HCT116 (cell line): Measurements from ENCODE around the gene ZNF620. TPM values are rescaled to one million over a fixed set of nuclear protein-coding genes. Genes with fewer than 3 reads are reported as not detected.

ENCODE experiments used
- ATAC-seq: fragments of 200-7000 bp; cut with Tn5 transposase; 2 replicates; pipeline ENCODE4 v1.9.1; 2020; ENCODE audit warnings: mild to moderate bottlenecking, moderate library complexity
- Bru-seq: library from RNA; stranded (reverse); fragments of 400-500 nt; gene quantifications from one replicate; lab custom pipeline; 2021; lab: Mats Ljungman, UMichigan
- BruChase-seq, 2 experiments: library from RNA; stranded (reverse); fragments of 400-500 nt; gene quantifications; one replicate each; lab custom pipeline; 2021; lab: Mats Ljungman, UMichigan
- BruUV-seq: library from RNA; stranded (reverse); fragments of 400-500 nt; replicated peaks from 2 replicates; lab custom pipeline; 2021; lab: Mats Ljungman, UMichigan
- CTCF ChIA-PET: fragments of 300-600 bp; sonication (Branson Sonifier 250); formaldehyde crosslinking; loops from one replicate; lab custom pipeline; 2021; ENCODE audit warnings: antibody characterized with exemption; lab: Charles Lee
- POLR2A ChIA-PET: fragments of 300-600, 350-600 bp; sonication (Branson Sonifier 250); formaldehyde crosslinking; loops from one replicate; lab custom pipeline; 2021; ENCODE audit warnings: antibody characterized with exemption; lab: Charles Lee
- RAD21 ChIA-PET, 2 experiments: fragments of 300-600 bp; sonication (Branson Sonifier 250); formaldehyde crosslinking; loops; one replicate each; lab custom pipeline; 2023; ENCODE audit warnings: low total read pairs in 2 of 2; ENCODE audit not compliant: uncharacterized antibody in 2 of 2, unreplicated experiment in 2 of 2, low non-redundant PET in 1 of 2; lab: Charles Lee
- DNase-seq: peaks from one replicate; pipeline ENCODE4 v3.0.0-alpha.2; 2010; ENCODE audit warnings: low read depth, low spot score
- H2AFZ ChIP-seq: fragments of 200-600 bp; shearing (Covaris generic), sonication (generic); 2 replicates; pipeline ENCODE4 v1.6.1; 2017; ENCODE audit warnings: low read depth, mixed run types, mixed read lengths, antibody characterized with exemption, low read length; ENCODE audit not compliant: poor library complexity, severe bottlenecking
- H3K27ac ChIP-seq: 2 replicates; pipeline ENCODE4 v1.5.1; 2012; ENCODE audit warnings: low read depth, low read length
- H3K27me3 ChIP-seq: fragments of 200-600 bp; sonication (generic); 2 replicates; pipeline ENCODE4 v1.6.1; 2016; ENCODE audit warnings: mixed run types, low read length, mixed read lengths; ENCODE audit not compliant: insufficient read depth
- H3K36me3 ChIP-seq, 2 experiments: fragments of 200-500 bp in 1 of 2; fragments of 200-600 bp in 1 of 2; sonication (Bioruptor generic) in 1 of 2; sonication (generic) in 1 of 2; 2 replicates each; pipeline versions ENCODE4 v1.5.1 to v1.6.1; 2014 to 2016; ENCODE audit warnings: low read length in 2 of 2, inconsistent platforms in 1 of 2, mixed read lengths in 1 of 2, mixed run types in 1 of 2; ENCODE audit not compliant: insufficient read depth in 2 of 2, control insufficient read depth in 1 of 2
- H3K4me1 ChIP-seq, 2 experiments: fragments of 200-600 bp in 1 of 2; sonication (generic) in 1 of 2; 2 replicates each; pipeline versions ENCODE4 v1.5.1 to v1.6.1; 2012 to 2017; ENCODE audit warnings: low read length in 2 of 2, inconsistent platforms in 1 of 2, mild to moderate bottlenecking in 1 of 2, mixed read lengths in 1 of 2, mixed run types in 1 of 2, moderate library complexity in 1 of 2; ENCODE audit not compliant: insufficient read depth in 2 of 2, control insufficient read depth in 1 of 2
- H3K4me2 ChIP-seq: fragments of 200-600 bp; sonication (generic); 2 replicates; pipeline ENCODE4 v1.6.1; 2017; ENCODE audit warnings: mixed run types, low read length, mixed read lengths
- H3K4me3 ChIP-seq, 2 experiments: fragments of 200-600 bp in 1 of 2; sonication (generic) in 1 of 2; replicated peaks in 1 of 2; 2 replicates each; pipeline ENCODE4 v1.5.1; 2011 to 2016; ENCODE audit warnings: low read length in 2 of 2, control low read depth in 1 of 2, low read depth in 1 of 2, mild to moderate bottlenecking in 1 of 2, mixed read lengths in 1 of 2, mixed run types in 1 of 2
- H3K79me2 ChIP-seq: fragments of 200-600 bp; sonication (generic); 2 replicates; pipeline ENCODE4 v1.6.1; 2017; ENCODE audit warnings: mild to moderate bottlenecking, mixed run types, low read length, moderate library complexity, mixed read lengths; ENCODE audit not compliant: insufficient read depth
- H3K9ac ChIP-seq: fragments of 200-600 bp; sonication (generic); 2 replicates; pipeline ENCODE4 v1.6.1; 2016; ENCODE audit warnings: low read length, mixed read lengths
- H3K9me2 ChIP-seq: fragments of 200-600 bp; sonication (generic), shearing (Covaris generic); 2 replicates; pipeline ENCODE4 v1.6.1; 2017; ENCODE audit warnings: mixed run types, mild to moderate bottlenecking, moderate library complexity; ENCODE audit not compliant: insufficient read depth
- H3K9me3 ChIP-seq, 2 experiments: fragments of 200-500 bp in 1 of 2; fragments of 200-600 bp in 1 of 2; sonication (Bioruptor generic) in 1 of 2; sonication (generic) in 1 of 2; 2 replicates each; pipeline ENCODE4 v1.6.1; 2014 to 2017; ENCODE audit warnings: low read length in 2 of 2, mixed read lengths in 2 of 2, inconsistent platforms in 1 of 2, low read depth in 1 of 2, mild to moderate bottlenecking in 1 of 2, mixed run types in 1 of 2, moderate library complexity in 1 of 2; ENCODE audit not compliant: control insufficient read depth in 1 of 2, insufficient read depth in 1 of 2
- H4K20me1 ChIP-seq: fragments of 200-600 bp; sonication (generic), shearing (Covaris generic); 2 replicates; pipeline ENCODE4 v1.6.1; 2017; ENCODE audit warnings: mixed run types, mild to moderate bottlenecking, moderate library complexity; ENCODE audit not compliant: insufficient read depth
- CBX3 ChIP-seq: IDR thresholded peaks from 2 replicates; pipeline ENCODE4 v1.6.1; 2012; ENCODE audit warnings: low read depth
- CEBPB ChIP-seq: IDR thresholded peaks from 2 replicates; pipeline ENCODE4 v1.6.1; 2012; ENCODE audit warnings: low read depth
- EGR1 ChIP-seq: IDR thresholded peaks from 2 replicates; pipeline ENCODE4 v1.6.1; 2012; ENCODE audit warnings: low read depth
- EZH2 ChIP-seq: fragments of 200-600 bp; sonication (generic); IDR thresholded peaks from 2 replicates; pipeline ENCODE4 v1.6.1; 2017; ENCODE audit warnings: antibody characterized with exemption, mixed run types
- EZH2phosphoT487 ChIP-seq: fragments of 200-600 bp; IDR thresholded peaks from 2 replicates; pipeline ENCODE4 v1.6.1; 2018; ENCODE audit warnings: antibody characterized with exemption, borderline replicate concordance
- JUND ChIP-seq: IDR thresholded peaks from 2 replicates; pipeline ENCODE4 v1.6.1; 2012
- RAD21 ChIP-seq: IDR thresholded peaks from 2 replicates; pipeline ENCODE4 v1.6.1; 2012; ENCODE audit warnings: low read depth, mild to moderate bottlenecking
- SIN3A ChIP-seq: IDR thresholded peaks from 2 replicates; pipeline ENCODE4 v1.6.1; 2012; ENCODE audit warnings: low read depth
- SP1 ChIP-seq: IDR thresholded peaks from 2 replicates; pipeline ENCODE4 v1.6.1; 2012; ENCODE audit warnings: low read depth
- SRF ChIP-seq: IDR thresholded peaks from 2 replicates; pipeline ENCODE4 v1.6.1; 2012; ENCODE audit warnings: low read depth
- TCF7L2 ChIP-seq: IDR thresholded peaks from 2 replicates; pipeline ENCODE4 v1.7.0; 2011; ENCODE audit warnings: borderline replicate concordance, inconsistent platforms; ENCODE audit not compliant: insufficient read depth, insufficient read length; ENCODE audit errors: extremely low read depth
- YY1 ChIP-seq: IDR thresholded peaks from 2 replicates; pipeline ENCODE4 v1.6.1; 2011; ENCODE audit warnings: low read length, low read depth, moderate library complexity, mild to moderate bottlenecking; ENCODE audit not compliant: insufficient replicate concordance; ENCODE audit errors: extremely low read depth
- ZNF274 ChIP-seq: fragments of 200-500 bp; sonication (Bioruptor generic); IDR thresholded peaks from 2 replicates; pipeline ENCODE4 v1.6.1; 2014; ENCODE audit warnings: mild to moderate bottlenecking, low read depth, low read length, inconsistent platforms
- intact Hi-C: fragments of 100-400 bp; cut with micrococcal nuclease; formaldehyde crosslinking; loops from 2 replicates; pipeline ENCODE4 v1.10.0; 2022
- long read RNA-seq: library from polyadenylated mRNA; unstranded; transcript quantifications from one replicate; pipeline ENCODE4 v2.0.0, GENCODE V29; 2021; ENCODE audit not compliant: unreplicated experiment
- polyA plus RNA-seq: library from polyadenylated mRNA; unstranded; fragments of >200 nt; gene quantifications from 2 replicates; pipeline ENCODE4 v1.2.1, GENCODE V29; 2012; ENCODE audit warnings: missing spikeins
- total RNA-seq: library from RNA; stranded (reverse); gene quantifications from one replicate; pipeline ENCODE4 v1.2.1, GENCODE V29; 2021; ENCODE audit not compliant: unreplicated experiment
- TF ChIP-seq, protein P1 (sequence below): IDR thresholded peaks from 2 replicates; pipeline ENCODE4 v1.6.1; 2012
- TF ChIP-seq, protein P2 (sequence below): IDR thresholded peaks from 2 replicates; pipeline ENCODE4 v1.6.1; 2011; ENCODE audit warnings: mild to moderate bottlenecking, low read length, moderate library complexity; ENCODE audit not compliant: insufficient replicate concordance; ENCODE audit errors: extremely low read depth
- TF ChIP-seq, protein P3 (sequence below): IDR thresholded peaks from 2 replicates; pipeline ENCODE4 v1.6.1; 2012
- TF ChIP-seq, protein P4 (sequence below), 3 experiments: fragments of 200-600 bp in 1 of 3; sonication (generic) in 1 of 3; IDR thresholded peaks in 2 of 3; conservative IDR thresholded peaks in 1 of 3; 2 replicates each; pipeline ENCODE4 v1.5.1; 2012 to 2017; ENCODE audit warnings: low read depth in 2 of 3, low read length in 2 of 3, antibody characterized with exemption in 1 of 3, borderline replicate concordance in 1 of 3, control low read depth in 1 of 3, mild to moderate bottlenecking in 1 of 3, mixed read lengths in 1 of 3, mixed run types in 1 of 3, moderate library complexity in 1 of 3; ENCODE audit not compliant: insufficient read depth in 1 of 3

Gene ZNF620
- total RNA-seq (10.2 TPM), Bru-seq, nascent RNA (percentile 74 among the genes with signal in this experiment), BruChase-seq, experiment 1, labeled RNA remaining after a 6-hour chase (percentile 75 among the genes with signal in this experiment), BruChase-seq, experiment 2, labeled RNA remaining after a 2-hour chase (percentile 80 among the genes with signal in this experiment)
- 2.8 and 4.1 TPM in 2 replicates for polyA plus RNA-seq
- long read RNA-seq, transcript ZNF620-202 (3 exons, 2,022 nt) = major isoform, 8 of 29 reads
- long read RNA-seq, partial matches to known transcripts = 1 of 29 reads
- long read RNA-seq, other reads (novel, unspliced or antisense) = 18 of 29 reads

DNA sequence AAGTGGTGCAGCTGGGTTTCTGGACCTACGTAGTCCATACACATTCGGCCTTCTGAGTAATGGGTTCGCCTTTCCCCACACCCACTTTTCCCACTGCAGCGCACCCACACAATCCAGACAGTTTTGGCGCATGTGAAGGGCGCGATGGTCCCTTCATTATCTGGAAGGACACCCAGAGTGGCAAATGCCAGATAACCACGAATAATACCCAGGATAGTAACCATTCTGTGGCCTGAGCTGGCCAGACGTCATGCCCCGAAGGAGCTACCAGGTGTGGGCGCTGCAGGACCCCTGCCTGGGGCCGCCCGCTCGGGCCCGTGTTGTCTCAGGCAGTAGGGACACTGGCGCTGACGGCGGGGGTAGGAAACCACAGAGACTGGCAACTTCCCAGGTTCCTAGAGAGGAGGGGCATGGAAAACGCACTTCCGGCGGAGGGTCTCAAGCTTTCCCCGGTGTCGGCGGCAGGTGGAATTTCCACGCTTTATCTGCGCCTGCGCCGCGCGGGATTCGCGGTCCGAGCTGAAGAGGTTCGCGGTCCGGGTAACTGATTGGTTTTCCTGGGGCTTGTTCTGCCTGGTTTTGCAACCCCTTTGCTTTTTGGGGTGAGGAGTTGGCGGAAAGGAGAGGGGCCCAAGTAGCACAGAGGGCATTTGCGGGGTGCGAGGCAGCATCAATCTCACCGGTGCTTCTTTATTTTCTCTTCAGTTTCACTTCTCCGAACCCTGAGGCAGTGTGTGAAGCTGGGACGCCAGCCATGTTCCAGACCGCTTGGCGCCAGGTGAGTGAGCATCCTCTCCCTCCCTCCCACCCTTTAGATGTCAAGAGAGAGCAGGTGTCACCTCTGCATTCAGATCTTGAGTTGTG lies at the start of gene ZNF620:
ZNF620 (plus strand) TSS at position 441 of the 864 bp plus-strand sequence; CDS start at position 755, 314 bp downstream.
- POLR2A ChIA-PET = interaction anchor here (0.9 to 2.3 kb wide), 6 partner anchors 10 to 49 kb away, joined by 3 to 35 read pairs (median 4); partner anchors contain the start of genes RPL14, ZNF619 and ZNF621
- Histone ChIP-seq H3K27ac (peak within 1 kb of the TSS; percentile 73), H4K20me1 (no peaks in the 10 kb centered on the region), H2AFZ (peak within 1 kb of the TSS; percentile 89), H3K9me2 (no peaks in the 10 kb centered on the region), H3K79me2 (peaks cover 4% of the 10 kb centered on the region; the same call in 1 of the 2 replicates), H3K27me3 (no peaks in the 10 kb centered on the region), H3K9me3 (no peaks in the 10 kb centered on the region), H3K4me2 (peak within 1 kb of the TSS; percentile 91), H3K4me1 (peaks cover 11 to 29% of the 10 kb centered on the region in 2 experiments), H3K36me3 (peaks cover 4 to 6% of the 10 kb centered on the region in 2 experiments; a peak in 3 of 4 replicates), H3K4me3 (peak within 1 kb of the TSS; percentile 79 to 86), H3K9ac (peak within 1 kb of the TSS; percentile 75)
- CTCF ChIA-PET = interaction anchor here (0.7 to 1.7 kb wide), 4 partner anchors 13 to 197 kb away, joined by 3 to 5 read pairs (median 4); partner anchors contain the start of genes EIF1B and ZNF621
- DNase-seq (peak; percentile 76), ATAC-seq (peak; percentile 88)
- intact Hi-C loops = loop anchor here (2.0 kb wide), 2 partner anchors 19 to 29 kb away; partner anchors contain the start of genes ZNF619 and ZNF621
- BruUV-seq = TSS peak; percentile 93
- RAD21 ChIA-PET = interaction anchor here (0.9 to 1.3 kb wide), 2 partner anchors 18 to 19 kb away, joined by 3 to 4 read pairs; partner anchors contain the start of gene ZNF621 (in 1 of the 2)
- no peak for TF ChIP-seq ZNF274
- TF ChIP-seq, protein P1, sequence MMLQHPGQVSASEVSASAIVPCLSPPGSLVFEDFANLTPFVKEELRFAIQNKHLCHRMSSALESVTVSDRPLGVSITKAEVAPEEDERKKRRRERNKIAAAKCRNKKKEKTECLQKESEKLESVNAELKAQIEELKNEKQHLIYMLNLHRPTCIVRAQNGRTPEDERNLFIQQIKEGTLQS = no peak
- no peak for TF ChIP-seq YY1
- peak; percentile 11 for TF ChIP-seq TCF7L2
- TF ChIP-seq, protein P2, sequence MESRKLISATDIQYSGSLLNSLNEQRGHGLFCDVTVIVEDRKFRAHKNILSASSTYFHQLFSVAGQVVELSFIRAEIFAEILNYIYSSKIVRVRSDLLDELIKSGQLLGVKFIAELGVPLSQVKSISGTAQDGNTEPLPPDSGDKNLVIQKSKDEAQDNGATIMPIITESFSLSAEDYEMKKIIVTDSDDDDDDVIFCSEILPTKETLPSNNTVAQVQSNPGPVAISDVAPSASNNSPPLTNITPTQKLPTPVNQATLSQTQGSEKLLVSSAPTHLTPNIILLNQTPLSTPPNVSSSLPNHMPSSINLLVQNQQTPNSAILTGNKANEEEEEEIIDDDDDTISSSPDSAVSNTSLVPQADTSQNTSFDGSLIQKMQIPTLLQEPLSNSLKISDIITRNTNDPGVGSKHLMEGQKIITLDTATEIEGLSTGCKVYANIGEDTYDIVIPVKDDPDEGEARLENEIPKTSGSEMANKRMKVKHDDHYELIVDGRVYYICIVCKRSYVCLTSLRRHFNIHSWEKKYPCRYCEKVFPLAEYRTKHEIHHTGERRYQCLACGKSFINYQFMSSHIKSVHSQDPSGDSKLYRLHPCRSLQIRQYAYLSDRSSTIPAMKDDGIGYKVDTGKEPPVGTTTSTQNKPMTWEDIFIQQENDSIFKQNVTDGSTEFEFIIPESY = no peak
- no peak for TF ChIP-seq EZH2phosphoT487
- TF ChIP-seq, protein P3, sequence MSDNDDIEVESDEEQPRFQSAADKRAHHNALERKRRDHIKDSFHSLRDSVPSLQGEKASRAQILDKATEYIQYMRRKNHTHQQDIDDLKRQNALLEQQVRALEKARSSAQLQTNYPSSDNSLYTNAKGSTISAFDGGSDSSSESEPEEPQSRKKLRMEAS = peak; percentile 72
- TF ChIP-seq RAD21 = peak; percentile 35; the same call in 1 of the 2 replicates
- TF ChIP-seq SIN3A = no peak
- no peak for TF ChIP-seq EGR1
- TF ChIP-seq CBX3 = no peak
- no peak for TF ChIP-seq SP1
- no peak for TF ChIP-seq CEBPB
- TF ChIP-seq JUND = no peak
- TF ChIP-seq, protein P4, sequence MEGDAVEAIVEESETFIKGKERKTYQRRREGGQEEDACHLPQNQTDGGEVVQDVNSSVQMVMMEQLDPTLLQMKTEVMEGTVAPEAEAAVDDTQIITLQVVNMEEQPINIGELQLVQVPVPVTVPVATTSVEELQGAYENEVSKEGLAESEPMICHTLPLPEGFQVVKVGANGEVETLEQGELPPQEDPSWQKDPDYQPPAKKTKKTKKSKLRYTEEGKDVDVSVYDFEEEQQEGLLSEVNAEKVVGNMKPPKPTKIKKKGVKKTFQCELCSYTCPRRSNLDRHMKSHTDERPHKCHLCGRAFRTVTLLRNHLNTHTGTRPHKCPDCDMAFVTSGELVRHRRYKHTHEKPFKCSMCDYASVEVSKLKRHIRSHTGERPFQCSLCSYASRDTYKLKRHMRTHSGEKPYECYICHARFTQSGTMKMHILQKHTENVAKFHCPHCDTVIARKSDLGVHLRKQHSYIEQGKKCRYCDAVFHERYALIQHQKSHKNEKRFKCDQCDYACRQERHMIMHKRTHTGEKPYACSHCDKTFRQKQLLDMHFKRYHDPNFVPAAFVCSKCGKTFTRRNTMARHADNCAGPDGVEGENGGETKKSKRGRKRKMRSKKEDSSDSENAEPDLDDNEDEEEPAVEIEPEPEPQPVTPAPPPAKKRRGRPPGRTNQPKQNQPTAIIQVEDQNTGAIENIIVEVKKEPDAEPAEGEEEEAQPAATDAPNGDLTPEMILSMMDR (IDR thresholded peaks at IDR 0.05 in 2 of 3, conservative IDR thresholded peaks at IDR 0.05 in 1 of 3; ENCODE audit: borderline replicate concordance in 1 of 3, insufficient read depth in 1 of 3, low read depth in 2 of 3, low read length in 2 of 3) = peak in 2 of 3 experiments; percentile 42 to 51; a peak in 4 of 6 replicates
- no peak for TF ChIP-seq SRF
- TF ChIP-seq EZH2 = no peak
